GM18499 (cell line): ENCODE data around the gene UBE2L6.

Source experiments
- ATAC-seq: cut with Tn5 transposase; IDR thresholded peaks from one replicate; pipeline ENCODE4 v1.9.1; 2021; ENCODE audit warnings: moderate number of reproducible peaks; ENCODE audit not compliant: insufficient read depth, unreplicated experiment

Gene UBE2L6

DNA sequence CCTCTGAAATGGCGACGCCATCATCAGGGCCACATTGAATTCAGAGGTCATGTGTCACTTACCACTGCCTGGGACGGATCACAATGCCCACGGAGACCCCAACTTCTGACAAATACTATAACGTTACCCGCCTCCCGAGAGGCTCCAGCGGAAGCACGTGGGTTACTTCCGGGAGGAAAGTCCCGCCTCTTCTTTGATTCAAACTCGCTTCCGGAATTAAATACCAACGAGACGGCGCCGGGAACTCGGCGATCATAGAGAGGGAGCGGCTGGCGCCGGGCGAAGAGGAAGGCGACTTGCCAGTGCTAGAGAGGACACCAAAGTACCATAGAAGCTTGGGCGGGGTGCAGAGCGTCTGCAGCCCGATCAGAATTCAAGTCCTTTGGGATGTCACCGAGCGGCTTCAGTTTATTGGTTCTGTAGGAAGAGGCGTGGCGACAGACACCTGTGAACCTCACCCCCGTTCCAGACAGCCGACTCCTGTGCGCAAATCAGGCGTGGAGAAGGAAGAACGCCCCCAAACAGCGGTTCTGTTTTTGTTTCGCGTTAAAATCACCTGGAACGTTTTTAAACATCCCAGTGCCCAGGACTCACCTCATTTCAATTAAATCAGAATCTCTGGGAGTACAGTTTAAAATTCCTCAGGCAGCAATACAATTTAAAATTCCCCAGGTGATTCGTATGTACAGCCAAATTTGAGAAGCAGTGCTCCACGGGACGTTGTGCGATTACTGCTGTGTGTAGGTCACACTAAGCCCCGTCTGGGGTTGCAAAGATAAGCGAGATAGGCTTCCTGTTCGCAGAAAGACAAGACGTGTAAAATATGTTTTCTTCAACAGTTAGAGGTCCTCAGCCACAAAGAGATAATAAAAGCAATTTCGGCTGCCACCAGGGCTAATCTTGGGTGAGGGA lies 36.6 kb downstream of the UBE2L6 start, which contains the start of gene TIMM10:
Gene TIMM10, minus strand, starts transcription at position 159 of the 912 bp plus-strand sequence. CDS start 565 bp downstream, outside the sequence.
- ATAC-seq = peak; percentile 97

- ATAC-seq = no peak
Measured at GRCh38 chr11:57530215-57530595, 37.3 kb downstream of the UBE2L6 start.

DNA sequence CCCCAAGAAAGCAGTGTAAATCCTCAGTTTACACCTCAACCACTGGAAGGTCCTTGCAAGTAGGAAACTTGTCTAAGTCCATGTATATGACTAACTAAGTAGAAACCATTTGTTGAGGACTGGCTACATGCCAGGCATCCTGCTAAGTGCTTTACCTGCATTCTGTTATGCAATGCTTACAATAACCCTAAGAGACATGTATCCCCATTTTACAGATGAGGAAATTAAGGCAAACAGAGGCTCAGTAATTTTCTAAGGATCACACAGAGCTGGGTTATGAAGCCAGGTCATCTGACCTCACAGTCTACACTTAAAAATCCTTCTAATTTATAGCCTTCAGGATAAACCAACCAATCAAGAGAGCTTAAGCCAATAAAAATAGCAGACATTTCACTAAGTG lies 38.5 kb downstream of the UBE2L6 start:
- ATAC-seq = no peak

DNA sequence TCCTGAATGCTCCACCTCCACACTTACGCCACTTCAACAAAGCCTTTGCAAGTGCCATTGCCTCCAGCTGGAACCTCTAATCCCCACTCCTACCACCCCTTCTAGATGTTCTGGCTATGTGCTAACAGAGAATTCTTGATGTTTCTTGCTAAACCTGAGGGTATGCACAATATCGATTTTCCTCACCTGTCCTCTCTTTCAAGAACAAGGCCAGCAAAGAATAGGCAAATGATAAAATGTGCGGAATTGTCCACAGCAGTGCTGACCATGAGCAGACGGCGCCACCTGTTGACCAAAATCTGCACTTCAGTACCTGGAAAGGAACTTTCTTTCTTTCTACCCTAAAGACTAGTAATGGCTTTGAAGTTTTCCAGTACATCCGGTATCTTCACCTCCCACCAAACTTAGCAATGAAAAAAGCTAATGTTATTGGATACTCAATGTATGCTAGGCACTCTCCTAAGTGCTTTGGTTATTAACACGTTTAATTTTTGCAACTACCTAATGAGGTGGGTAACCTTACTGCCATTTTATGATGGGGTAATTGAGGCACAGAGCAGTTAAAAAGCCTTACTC lies 40.3 kb downstream of the UBE2L6 start:
- ATAC-seq = no peak

GRCh38 chr11:57523419-57523818 lies 44.1 kb downstream of the UBE2L6 start:
- ATAC-seq = no peak

GRCh38 chr11:57521116-57521515 lies 46.4 kb downstream of the UBE2L6 start:
- no peak for ATAC-seq

DNA sequence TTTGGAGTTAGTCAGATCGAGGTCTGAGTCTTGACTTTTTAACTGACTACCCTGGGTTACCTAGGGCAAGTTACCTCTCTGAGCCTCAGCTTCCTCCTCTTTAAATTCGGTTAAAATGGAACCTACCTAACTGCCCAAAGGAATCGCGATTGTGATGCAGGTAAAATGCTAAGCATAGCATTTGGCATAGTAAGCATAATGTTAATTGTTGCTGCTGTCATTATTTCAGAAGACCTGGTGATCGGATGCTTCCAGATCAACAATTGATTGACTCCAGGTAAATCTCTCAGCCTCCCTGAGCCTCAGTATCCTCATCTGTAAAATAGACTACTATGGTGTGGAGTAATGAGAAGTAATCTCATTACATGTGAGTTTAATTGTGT lies 51.4 kb downstream of the UBE2L6 start:
- ATAC-seq = no peak

DNA sequence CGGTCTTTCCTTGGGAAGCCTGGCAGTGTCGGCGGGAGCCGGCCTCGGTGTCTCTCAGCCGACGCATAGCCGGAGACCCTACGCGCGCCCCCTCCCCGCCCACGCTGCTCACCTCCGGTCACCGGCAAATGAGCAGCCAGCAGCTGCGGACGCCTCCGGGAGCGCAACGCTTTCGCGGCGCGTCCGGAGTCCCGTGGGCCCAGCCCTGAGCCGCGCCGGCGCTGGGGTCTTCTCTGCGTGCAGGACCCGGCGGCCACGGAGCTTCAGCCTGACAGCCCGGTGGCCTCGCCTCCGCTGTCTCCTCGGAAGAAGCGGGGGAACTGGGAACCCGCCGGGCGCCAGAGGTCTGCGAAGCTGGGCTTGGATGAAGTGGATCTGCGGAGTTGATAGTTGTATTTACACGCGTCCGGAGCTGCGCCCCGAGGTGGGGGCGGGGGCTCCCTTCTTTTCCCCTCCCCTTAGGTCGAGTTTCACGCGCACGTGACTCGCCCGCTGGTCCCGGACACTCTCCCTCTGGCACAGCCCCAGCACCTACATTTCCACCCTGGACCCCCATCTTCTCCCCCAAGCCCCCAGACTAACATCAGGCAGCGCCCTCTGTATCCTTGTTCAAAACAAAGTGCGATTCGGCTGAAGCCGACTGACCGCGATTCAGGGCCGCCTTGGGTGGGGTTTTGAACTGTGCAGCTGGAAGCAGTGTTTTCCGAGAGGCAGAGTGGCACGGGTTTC lies 52.0 kb downstream of the UBE2L6 start, which contains the start of gene SLC43A1:
Gene SLC43A1, minus strand, starts transcription at position 371 of the 729 bp plus-strand sequence. CDS start 1,591 bp downstream, outside the sequence.
- no peak for ATAC-seq

GRCh38 chr11:57514538-57515331 lies 52.7 kb downstream of the UBE2L6 start:
- ATAC-seq = no peak

DNA sequence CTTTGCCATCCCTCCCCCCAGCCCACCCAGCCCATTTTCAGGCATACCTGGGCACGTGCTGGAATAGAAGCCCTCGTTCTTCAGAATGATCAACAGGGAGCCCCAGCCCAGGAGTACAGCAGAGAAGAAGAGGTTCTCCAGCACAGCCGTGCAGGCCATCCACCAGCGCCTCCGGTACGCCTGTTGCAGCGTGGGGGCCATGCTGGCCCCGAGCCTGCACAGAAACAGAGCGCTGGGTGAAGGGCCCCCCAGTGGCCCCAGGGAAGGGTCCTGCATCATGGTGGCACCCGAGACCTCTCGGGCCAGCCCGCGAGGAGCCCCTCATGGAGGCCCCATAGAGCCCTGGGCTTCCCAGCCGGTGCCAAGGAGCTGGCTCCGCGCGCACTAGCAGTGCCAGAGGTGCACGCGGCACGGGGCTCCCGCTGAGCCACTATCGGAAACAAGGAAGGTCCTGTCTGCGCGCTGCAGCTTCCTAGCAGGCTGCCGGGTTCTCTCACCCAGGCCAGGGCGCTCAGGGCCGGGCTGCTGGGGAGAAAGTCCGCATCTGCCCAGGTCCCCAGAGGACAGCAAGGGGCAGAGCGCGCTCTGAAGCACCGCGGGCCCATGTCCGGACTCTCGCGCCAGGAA lies 53.4 kb downstream of the UBE2L6 start:
- ATAC-seq = no peak

DNA sequence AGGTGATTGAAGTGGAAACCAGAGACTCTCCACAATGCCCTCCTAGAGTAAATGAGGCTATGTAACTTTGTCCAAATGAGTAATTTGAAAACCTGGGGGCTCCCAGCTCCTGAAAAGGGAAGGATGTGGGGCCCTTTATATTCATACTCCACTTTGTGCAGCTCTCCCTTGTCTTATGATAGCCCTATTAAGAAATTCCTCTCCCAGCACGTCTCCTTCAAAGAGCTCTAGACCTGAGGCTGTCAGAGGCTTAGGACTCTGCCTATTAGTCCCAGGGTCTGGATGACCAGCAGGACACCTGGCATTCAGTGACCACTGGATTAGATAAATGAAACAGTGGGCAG lies 54.0 kb downstream of the UBE2L6 start:
- ATAC-seq = no peak

DNA sequence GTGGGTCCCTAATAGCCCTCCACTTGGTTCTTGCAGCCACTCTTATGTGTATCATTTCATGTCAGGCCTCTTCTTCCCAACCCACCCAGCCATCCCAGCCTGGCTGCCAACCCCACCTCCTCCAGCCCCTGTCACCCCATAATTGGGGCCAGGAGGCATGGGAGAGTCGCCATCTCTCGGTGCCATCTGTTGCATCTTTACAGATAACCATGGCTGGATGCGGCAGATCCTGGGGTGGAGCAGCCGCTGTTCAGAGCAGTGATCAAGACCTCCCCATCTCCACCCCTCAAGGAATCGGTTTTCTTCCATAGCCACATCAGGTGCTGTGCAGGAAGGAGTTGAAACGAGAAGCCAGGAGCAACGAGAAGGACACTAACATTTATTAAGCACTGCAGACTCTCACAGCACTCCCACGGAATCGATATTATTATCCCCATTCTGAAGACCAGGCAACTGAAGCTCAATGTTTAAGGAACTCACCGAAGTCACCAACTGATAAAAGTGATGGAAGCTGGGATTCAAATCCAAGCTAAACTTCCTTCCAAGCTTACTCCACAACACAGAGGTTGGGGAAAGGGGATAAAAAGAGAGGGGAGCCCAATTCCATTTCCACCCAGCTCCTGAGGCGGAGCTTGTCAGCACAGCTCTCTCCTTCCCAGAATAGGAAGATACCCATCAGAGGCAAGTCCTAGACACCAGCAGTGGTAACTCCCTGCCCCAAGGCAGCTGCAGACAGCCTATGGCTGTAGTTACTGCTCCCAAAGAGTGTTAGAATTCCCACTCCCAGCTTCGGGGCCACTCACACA lies 54.6 kb downstream of the UBE2L6 start:
- no peak for ATAC-seq

DNA sequence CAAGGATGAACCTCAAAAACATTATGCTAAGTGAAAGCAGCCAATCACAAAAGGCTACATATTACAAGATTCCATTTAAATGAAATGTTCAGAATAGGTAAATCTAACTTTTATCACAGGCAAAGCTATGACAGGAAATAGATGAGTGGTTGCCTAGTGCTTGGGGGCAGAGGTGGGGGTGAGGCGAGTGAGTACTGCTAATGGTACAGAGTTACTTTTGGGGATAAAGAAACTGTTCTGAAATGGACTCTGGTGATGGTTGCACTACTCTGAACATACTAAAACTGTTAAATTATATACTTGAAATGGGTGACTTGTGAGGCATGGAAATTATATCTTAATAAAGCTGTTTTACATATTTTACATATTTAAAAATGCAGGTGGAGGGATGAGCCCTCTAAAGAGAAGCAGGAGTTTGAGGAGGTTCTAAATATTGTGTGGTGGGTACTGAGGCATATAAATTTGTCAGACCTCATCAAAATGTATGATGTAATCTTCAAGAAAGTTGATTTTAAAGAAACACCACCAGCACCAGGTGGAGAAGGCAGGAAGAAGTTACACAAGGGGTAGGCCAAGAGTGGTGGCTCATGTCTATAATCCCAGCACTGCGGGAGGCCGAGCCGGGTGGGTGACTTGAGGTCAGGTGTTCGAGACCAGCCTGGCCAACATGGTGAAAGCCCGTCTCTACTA lies 55.6 kb downstream of the UBE2L6 start:
- ATAC-seq = no peak

GRCh38 chr11:57508341-57509170 lies 58.9 kb downstream of the UBE2L6 start:
- ATAC-seq = no peak

DNA sequence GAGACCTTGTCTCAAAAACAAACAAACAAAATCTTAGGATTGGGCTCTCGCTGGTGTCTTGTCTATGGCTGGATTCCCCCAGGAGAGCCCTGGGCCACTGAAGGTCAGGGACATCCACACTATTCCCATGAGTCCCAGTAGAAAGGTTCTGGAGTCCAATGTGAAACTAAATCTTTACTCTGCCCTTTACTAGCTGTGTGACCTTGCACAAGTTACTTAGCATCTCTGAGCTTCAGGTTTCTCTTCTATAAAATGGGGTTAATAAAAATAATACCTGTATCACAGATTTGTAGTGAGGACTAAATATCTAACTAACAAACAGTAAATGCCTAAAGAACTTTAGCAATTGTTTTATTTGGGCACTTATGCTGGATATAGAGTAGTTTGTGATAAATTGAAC lies 61.0 kb downstream of the UBE2L6 start:
- ATAC-seq = no peak

DNA sequence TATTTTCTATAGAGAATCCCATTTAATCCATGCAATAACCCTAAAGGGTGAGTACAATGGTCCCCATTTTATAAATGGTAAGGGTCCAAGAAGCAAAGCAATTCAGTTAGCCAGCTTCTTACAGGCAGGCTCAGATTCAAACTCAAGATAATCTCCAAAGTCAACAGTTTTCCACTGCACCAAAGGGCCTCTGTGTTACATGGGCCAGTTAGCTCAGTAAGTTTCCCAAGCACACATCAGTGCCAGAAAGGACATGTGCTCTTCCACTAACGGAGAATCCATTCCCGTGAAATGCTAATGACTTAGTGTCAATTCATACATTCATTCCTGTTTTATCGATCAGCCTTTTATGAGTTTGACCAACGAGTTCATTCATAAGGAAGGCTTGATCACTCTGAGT lies 63.0 kb downstream of the UBE2L6 start:
- no peak for ATAC-seq

GRCh38 chr11:57502870-57503269 lies 64.6 kb downstream of the UBE2L6 start:
- ATAC-seq = no peak

DNA sequence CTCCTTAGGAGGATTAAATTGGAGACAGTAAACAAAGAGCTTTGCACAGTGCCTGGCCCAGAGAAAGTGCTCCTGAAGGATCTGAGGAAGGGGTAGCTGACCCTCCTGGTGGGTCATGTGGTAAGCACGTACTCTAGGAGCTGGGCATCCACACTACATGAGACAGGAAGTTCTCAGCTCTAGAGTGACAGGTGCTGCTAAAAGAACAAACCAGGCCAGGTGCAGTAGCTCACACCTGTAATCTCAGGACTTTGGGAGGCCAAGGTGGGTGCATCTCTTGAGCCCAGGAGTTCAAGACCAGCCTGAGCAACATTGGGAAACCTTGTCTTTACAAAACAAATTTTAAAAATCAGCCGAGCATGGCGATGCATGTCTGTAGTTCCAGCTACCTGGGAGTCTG lies 65.1 kb downstream of the UBE2L6 start:
- no peak for ATAC-seq
